Neural cell (in vitro differentiated cells): ENCODE data around the gene PTTG1. TPM values are rescaled to one million over a fixed set of nuclear protein-coding genes. Genes with fewer than 3 reads are reported as not detected.

Experiments
- H2AFZ ChIP-seq: fragments of 200-600, 300-800 bp; sonication (generic), shearing (Covaris generic); 2 replicates; pipeline ENCODE4 v1.6.0; 2014; ENCODE audit warnings: low read depth, mild to moderate bottlenecking, antibody characterized with exemption, low read length, moderate library complexity
- H3F3A ChIP-seq: fragments of 200-600 bp; shearing (Covaris generic); 2 replicates; pipeline ENCODE4 v1.6.1; 2016; ENCODE audit warnings: mild to moderate bottlenecking, moderate library complexity, mixed read lengths, antibody characterized with exemption, low read length; ENCODE audit not compliant: insufficient read depth, poor library complexity, severe bottlenecking
- H3K27ac ChIP-seq: fragments of 200-600, 300-800 bp; sonication (generic), shearing (Covaris generic); 2 replicates; pipeline ENCODE4 v1.5.1; 2014; ENCODE audit warnings: mild to moderate bottlenecking, low read length, moderate library complexity
- H3K27me3 ChIP-seq: fragments of 300-800, 200-600 bp; sonication (generic), shearing (Covaris generic); 2 replicates; pipeline ENCODE4 v1.6.0; 2014; ENCODE audit warnings: mild to moderate bottlenecking, low read depth, low read length, moderate library complexity; ENCODE audit not compliant: insufficient read depth
- H3K36me3 ChIP-seq: fragments of 300-800, 200-600 bp; sonication (generic), shearing (Covaris generic); 2 replicates; pipeline ENCODE4 v1.5.1; 2014; ENCODE audit warnings: mild to moderate bottlenecking, antibody characterized with exemption, low read length, moderate library complexity; ENCODE audit not compliant: insufficient read depth
- H3K4me2 ChIP-seq: fragments of 300-800, 200-600 bp; sonication (generic), shearing (Covaris generic); 2 replicates; pipeline ENCODE4 v1.6.0; 2014; ENCODE audit warnings: mild to moderate bottlenecking, low read length
- H3K4me3 ChIP-seq: fragments of 300-800, 200-600 bp; sonication (generic), shearing (Covaris generic); 2 replicates; pipeline ENCODE4 v1.5.1; 2014; ENCODE audit warnings: mild to moderate bottlenecking, low read length, moderate library complexity
- H3K79me2 ChIP-seq: fragments of 200-600 bp; shearing (Covaris generic); replicated peaks from 2 replicates; pipeline ENCODE4 v1.6.0; 2014; ENCODE audit warnings: mild to moderate bottlenecking, low read length, moderate library complexity; ENCODE audit not compliant: insufficient read depth
- H3K9ac ChIP-seq: fragments of 300-800, 200-600 bp; sonication (generic), shearing (Covaris generic); 2 replicates; pipeline ENCODE4 v1.6.1; 2016; ENCODE audit warnings: mild to moderate bottlenecking, low read length, mixed read lengths
- H3K9me2 ChIP-seq: fragments of 200-600 bp; shearing (Covaris generic); 2 replicates; pipeline ENCODE4 v1.6.1; 2016; ENCODE audit warnings: mild to moderate bottlenecking, low read length, mixed read lengths; ENCODE audit not compliant: insufficient read depth
- H3K9me3 ChIP-seq: fragments of 200-600, 300-800 bp; sonication (generic), shearing (Covaris generic); 2 replicates; pipeline ENCODE4 v1.6.1; 2016; ENCODE audit warnings: mild to moderate bottlenecking, mixed run types, low read length, moderate library complexity, mixed read lengths
- H4K20me1 ChIP-seq: fragments of 200-600 bp; shearing (Covaris generic); 2 replicates; pipeline ENCODE4 v1.6.1; 2016; ENCODE audit warnings: mild to moderate bottlenecking, mixed run types; ENCODE audit not compliant: insufficient read depth
- CTCF ChIP-seq: fragments of 450-650 bp; IDR thresholded peaks from 2 replicates; pipeline ENCODE4 v1.5.1; 2014; ENCODE audit warnings: antibody characterized with exemption, mild to moderate bottlenecking, moderate library complexity; ENCODE audit not compliant: poor library complexity, severe bottlenecking
- EP300 ChIP-seq: fragments of 450-650 bp; conservative IDR thresholded peaks from 2 replicates; pipeline ENCODE4 v1.6.1; 2014; ENCODE audit warnings: antibody characterized with exemption, mild to moderate bottlenecking, moderate library complexity; ENCODE audit not compliant: poor library complexity, severe bottlenecking
- EZH2 ChIP-seq: fragments of 200-600, 300-800 bp; shearing (Covaris generic), sonication (generic); IDR thresholded peaks from 2 replicates; pipeline ENCODE4 v1.6.1; 2014; ENCODE audit warnings: antibody characterized with exemption, low read length, borderline replicate concordance, mild to moderate bottlenecking; ENCODE audit not compliant: insufficient read depth, poor library complexity, severe bottlenecking
- MXI1 ChIP-seq: fragments of 450-650 bp; conservative IDR thresholded peaks from 2 replicates; pipeline ENCODE4 v1.6.1; 2014; ENCODE audit warnings: antibody characterized with exemption, mild to moderate bottlenecking; ENCODE audit not compliant: poor library complexity, severe bottlenecking
- POLR2AphosphoS5 ChIP-seq: IDR thresholded peaks from 2 replicates; pipeline ENCODE4 v1.6.1; 2012
- RAD21 ChIP-seq: fragments of 450-650 bp; conservative IDR thresholded peaks from 2 replicates; pipeline ENCODE4 v1.6.1; 2014; ENCODE audit warnings: antibody characterized with exemption, mild to moderate bottlenecking, moderate library complexity
- SMC3 ChIP-seq: fragments of 450-650 bp; conservative IDR thresholded peaks from 2 replicates; pipeline ENCODE4 v1.6.1; 2014; ENCODE audit warnings: antibody characterized with exemption, mild to moderate bottlenecking, moderate library complexity; ENCODE audit not compliant: poor library complexity
- TAF1 ChIP-seq: IDR thresholded peaks from 2 replicates; pipeline ENCODE4 v1.6.1; 2012; ENCODE audit warnings: low read depth
- polyA plus RNA-seq: library from polyadenylated mRNA; depleted of rRNA; stranded (reverse); fragments of >200 nt; gene quantifications from 2 replicates; pipeline ENCODE4 v1.2.3, GENCODE V29; 2014
- TF ChIP-seq, protein P1 (sequence below): IDR thresholded peaks from 2 replicates; pipeline ENCODE4 v1.6.1; 2012; ENCODE audit warnings: borderline replicate concordance

PTTG1 gene
- polyA plus RNA-seq, 1 donor from 2014 or later: 42.6 TPM

- peaks cover 4% of the 10 kb centered on the region for H3K9me3 ChIP-seq
- H4K20me1 ChIP-seq: no peaks in the 10 kb centered on the region
- H2AFZ ChIP-seq: no peak overlapping the region
- no peaks in the 10 kb centered on the region for H3K36me3 ChIP-seq
- no peak overlapping the region for H3K27ac ChIP-seq
- H3K9me2 ChIP-seq: no peaks in the 10 kb centered on the region
- no peaks in the 10 kb centered on the region for H3K79me2 ChIP-seq
- no peak for TF ChIP-seq EZH2
- no peak for TF ChIP-seq RAD21
- no peak for TF ChIP-seq EP300
- TF ChIP-seq TAF1: no peak
- no peak for TF ChIP-seq POLR2AphosphoS5
- TF ChIP-seq MXI1: no peak
- TF ChIP-seq CTCF: no peak
- no peak for TF ChIP-seq SMC3
- TF ChIP-seq, protein P1, sequence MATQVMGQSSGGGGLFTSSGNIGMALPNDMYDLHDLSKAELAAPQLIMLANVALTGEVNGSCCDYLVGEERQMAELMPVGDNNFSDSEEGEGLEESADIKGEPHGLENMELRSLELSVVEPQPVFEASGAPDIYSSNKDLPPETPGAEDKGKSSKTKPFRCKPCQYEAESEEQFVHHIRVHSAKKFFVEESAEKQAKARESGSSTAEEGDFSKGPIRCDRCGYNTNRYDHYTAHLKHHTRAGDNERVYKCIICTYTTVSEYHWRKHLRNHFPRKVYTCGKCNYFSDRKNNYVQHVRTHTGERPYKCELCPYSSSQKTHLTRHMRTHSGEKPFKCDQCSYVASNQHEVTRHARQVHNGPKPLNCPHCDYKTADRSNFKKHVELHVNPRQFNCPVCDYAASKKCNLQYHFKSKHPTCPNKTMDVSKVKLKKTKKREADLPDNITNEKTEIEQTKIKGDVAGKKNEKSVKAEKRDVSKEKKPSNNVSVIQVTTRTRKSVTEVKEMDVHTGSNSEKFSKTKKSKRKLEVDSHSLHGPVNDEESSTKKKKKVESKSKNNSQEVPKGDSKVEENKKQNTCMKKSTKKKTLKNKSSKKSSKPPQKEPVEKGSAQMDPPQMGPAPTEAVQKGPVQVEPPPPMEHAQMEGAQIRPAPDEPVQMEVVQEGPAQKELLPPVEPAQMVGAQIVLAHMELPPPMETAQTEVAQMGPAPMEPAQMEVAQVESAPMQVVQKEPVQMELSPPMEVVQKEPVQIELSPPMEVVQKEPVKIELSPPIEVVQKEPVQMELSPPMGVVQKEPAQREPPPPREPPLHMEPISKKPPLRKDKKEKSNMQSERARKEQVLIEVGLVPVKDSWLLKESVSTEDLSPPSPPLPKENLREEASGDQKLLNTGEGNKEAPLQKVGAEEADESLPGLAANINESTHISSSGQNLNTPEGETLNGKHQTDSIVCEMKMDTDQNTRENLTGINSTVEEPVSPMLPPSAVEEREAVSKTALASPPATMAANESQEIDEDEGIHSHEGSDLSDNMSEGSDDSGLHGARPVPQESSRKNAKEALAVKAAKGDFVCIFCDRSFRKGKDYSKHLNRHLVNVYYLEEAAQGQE: no peak
- no peaks in the 10 kb centered on the region for H3F3A ChIP-seq
- no peak overlapping the region for H3K4me3 ChIP-seq
- H3K4me2 ChIP-seq: no peak overlapping the region
- H3K27me3 ChIP-seq: no peaks in the 10 kb centered on the region
- no peak overlapping the region for H3K9ac ChIP-seq
Measured at GRCh38 chr5:160460377-160461049, 38.9 kb downstream of the PTTG1 start.

DNA sequence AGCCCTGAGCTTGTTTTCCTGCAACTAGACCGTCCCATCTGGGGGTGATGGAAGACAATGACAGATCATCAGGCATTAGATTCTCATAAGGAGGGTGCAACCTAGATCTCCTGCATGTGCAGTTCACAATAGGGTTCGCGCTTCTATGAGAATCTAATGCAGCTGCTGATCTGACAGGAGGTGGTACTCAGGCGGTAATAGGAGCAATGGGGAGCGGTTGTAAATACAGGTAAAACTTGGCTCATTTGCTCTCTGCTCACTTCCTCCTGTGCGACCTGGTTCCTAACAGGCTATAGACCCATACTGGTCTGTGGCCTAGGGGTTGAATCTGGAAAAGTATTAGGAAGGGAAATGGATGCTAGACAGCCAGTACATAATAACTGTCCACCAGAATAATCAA lies 39.7 kb downstream of the PTTG1 start:
- TF ChIP-seq MXI1: no peak
- no peak for TF ChIP-seq TAF1
- no peak for TF ChIP-seq EZH2
- TF ChIP-seq RAD21: no peak
- TF ChIP-seq CTCF: no peak
- Histone ChIP-seq H3K79me2 (no peaks in the 10 kb centered on the region), H2AFZ (no peak overlapping the region), H3K4me3 (no peak overlapping the region), H3K36me3 (no peaks in the 10 kb centered on the region), H3K9me3 (peaks cover 4% of the 10 kb centered on the region), H3K27me3 (no peaks in the 10 kb centered on the region), H3K4me2 (no peak overlapping the region), H3K27ac (no peak overlapping the region), H3K9ac (no peak overlapping the region), H3F3A (no peaks in the 10 kb centered on the region), H3K9me2 (no peaks in the 10 kb centered on the region), H4K20me1 (no peaks in the 10 kb centered on the region)
